ENCODE results near the gene CELSR2.

DNA sequence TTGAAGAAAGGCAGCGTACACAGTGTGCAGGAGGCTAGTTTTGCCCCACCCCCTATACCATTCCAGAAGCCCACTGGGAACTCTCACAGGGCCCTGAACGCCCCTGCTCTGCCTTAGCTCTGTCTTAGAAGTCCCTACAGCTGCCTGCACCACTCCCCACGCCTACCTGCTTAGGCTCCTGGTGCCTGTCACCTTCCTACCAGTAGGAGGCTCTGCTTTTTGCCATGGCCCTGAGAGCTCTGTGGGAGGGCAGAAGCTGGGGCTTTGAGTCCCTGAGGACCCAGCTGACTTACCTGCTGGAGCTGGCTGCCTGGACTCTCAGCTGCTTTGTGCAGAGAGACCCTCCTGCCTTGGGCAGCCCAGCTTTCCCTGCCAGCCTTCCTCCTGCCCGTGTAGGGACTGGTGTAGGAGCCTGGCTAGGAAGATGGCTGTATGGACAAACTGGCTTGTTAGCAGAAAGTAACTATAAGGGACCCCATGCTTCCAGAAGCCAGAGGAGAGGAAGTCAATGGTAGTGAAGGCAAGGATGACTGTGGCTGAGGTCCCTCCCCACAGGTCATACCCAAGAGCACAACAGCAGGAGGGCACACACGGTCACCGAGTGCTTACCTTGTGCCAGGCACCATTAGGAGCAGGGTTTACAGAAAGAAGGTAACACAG is 9.8 kb upstream of the CELSR2 start:
- no peak for TF ChIP-seq POLR2A (IDR thresholded peaks at IDR 0.05; ENCODE audit: extremely low read depth, insufficient read length)
- TF ChIP-seq, protein P1, sequence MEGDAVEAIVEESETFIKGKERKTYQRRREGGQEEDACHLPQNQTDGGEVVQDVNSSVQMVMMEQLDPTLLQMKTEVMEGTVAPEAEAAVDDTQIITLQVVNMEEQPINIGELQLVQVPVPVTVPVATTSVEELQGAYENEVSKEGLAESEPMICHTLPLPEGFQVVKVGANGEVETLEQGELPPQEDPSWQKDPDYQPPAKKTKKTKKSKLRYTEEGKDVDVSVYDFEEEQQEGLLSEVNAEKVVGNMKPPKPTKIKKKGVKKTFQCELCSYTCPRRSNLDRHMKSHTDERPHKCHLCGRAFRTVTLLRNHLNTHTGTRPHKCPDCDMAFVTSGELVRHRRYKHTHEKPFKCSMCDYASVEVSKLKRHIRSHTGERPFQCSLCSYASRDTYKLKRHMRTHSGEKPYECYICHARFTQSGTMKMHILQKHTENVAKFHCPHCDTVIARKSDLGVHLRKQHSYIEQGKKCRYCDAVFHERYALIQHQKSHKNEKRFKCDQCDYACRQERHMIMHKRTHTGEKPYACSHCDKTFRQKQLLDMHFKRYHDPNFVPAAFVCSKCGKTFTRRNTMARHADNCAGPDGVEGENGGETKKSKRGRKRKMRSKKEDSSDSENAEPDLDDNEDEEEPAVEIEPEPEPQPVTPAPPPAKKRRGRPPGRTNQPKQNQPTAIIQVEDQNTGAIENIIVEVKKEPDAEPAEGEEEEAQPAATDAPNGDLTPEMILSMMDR (IDR thresholded peaks at IDR 0.05; ENCODE audit: low read depth, low read length), result peak; percentile 53
- TF ChIP-seq, protein P2, sequence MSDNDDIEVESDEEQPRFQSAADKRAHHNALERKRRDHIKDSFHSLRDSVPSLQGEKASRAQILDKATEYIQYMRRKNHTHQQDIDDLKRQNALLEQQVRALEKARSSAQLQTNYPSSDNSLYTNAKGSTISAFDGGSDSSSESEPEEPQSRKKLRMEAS (IDR thresholded peaks at IDR 0.05; ENCODE audit: low read depth, low read length), result no peak
- TF ChIP-seq MYC (IDR thresholded peaks at IDR 0.05; ENCODE audit: low read depth, low read length), result no peak

All from NB4 (cell line).